Panc1 (cell line): ENCODE measurements around the gene KCNT1. TPM values are rescaled to one million over a fixed set of nuclear protein-coding genes. Genes with fewer than 3 reads are reported as not detected.

Experiments used
- ATAC-seq: fragments of 200-7000 bp; cut with Tn5 transposase; 2 replicates; pipeline ENCODE4 v1.9.1; 2020; ENCODE audit warnings: mild to moderate bottlenecking, moderate library complexity
- BruUV-seq: library from RNA; stranded (reverse); fragments of 400-500 nt; replicated peaks from 2 replicates; lab custom pipeline; 2021; lab: Mats Ljungman, UMichigan
- CTCF ChIA-PET: fragments of 300-600 bp; sonication (Branson Sonifier 250); formaldehyde crosslinking; loops from one replicate; lab custom pipeline; 2022; ENCODE audit warnings: antibody characterized with exemption; lab: Charles Lee
- POLR2A ChIA-PET: fragments of 300-600 bp; sonication (Branson Sonifier 250); formaldehyde crosslinking; loops from one replicate; lab custom pipeline; 2022; ENCODE audit warnings: antibody characterized with exemption; lab: Charles Lee
- DNase-seq: peaks from one replicate; pipeline ENCODE4 v3.0.0-alpha.2; 2010; ENCODE audit warnings: low read depth, low spot score
- H3K27ac ChIP-seq: 2 replicates; pipeline ENCODE4 v1.5.1; 2011; ENCODE audit warnings: mild to moderate bottlenecking, low read length, inconsistent platforms
- H3K27me3 ChIP-seq: fragments of 200-500 bp; sonication (Bioruptor generic); 2 replicates; pipeline ENCODE4 v1.6.0; 2014; ENCODE audit warnings: low read length, inconsistent platforms; ENCODE audit not compliant: control insufficient read depth, insufficient read depth
- H3K36me3 ChIP-seq: fragments of 200-500 bp; sonication (Bioruptor generic); 2 replicates; pipeline ENCODE4 v1.5.1; 2014; ENCODE audit warnings: inconsistent platforms, mild to moderate bottlenecking, low read length, moderate library complexity; ENCODE audit not compliant: control insufficient read depth, insufficient read depth
- H3K4me1 ChIP-seq: 2 replicates; pipeline ENCODE4 v1.5.1; 2011; ENCODE audit warnings: inconsistent platforms, mild to moderate bottlenecking, low read length, moderate library complexity; ENCODE audit not compliant: control insufficient read depth, insufficient read depth
- H3K4me3 ChIP-seq, 2 experiments: 2 replicates each; pipeline ENCODE4 v1.5.1; 2011 to 2012; ENCODE audit warnings: low read depth in 2 of 2, low read length in 2 of 2, mild to moderate bottlenecking in 2 of 2, inconsistent platforms in 1 of 2, moderate library complexity in 1 of 2
- H3K9me3 ChIP-seq: fragments of 200-500 bp; sonication (Bioruptor generic); 2 replicates; pipeline ENCODE4 v1.5.1; 2014; ENCODE audit warnings: low read depth, mild to moderate bottlenecking, inconsistent platforms, low read length, moderate library complexity; ENCODE audit not compliant: control insufficient read depth, insufficient read depth
- CTCF ChIP-seq: fragments of 450-650 bp; IDR thresholded peaks from 2 replicates; pipeline ENCODE4 v1.5.1; 2017; ENCODE audit warnings: mild to moderate bottlenecking
- POLR2AphosphoS5 ChIP-seq: IDR thresholded peaks from 2 replicates; pipeline ENCODE4 v1.6.1; 2012; ENCODE audit warnings: mild to moderate bottlenecking, low read depth, low read length, moderate library complexity
- SIN3A ChIP-seq: IDR thresholded peaks from 2 replicates; pipeline ENCODE4 v1.6.1; 2012; ENCODE audit warnings: low read depth, mild to moderate bottlenecking, low read length, moderate library complexity, borderline replicate concordance; ENCODE audit not compliant: insufficient read depth
- TCF7L2 ChIP-seq: IDR thresholded peaks from 2 replicates; pipeline ENCODE4 v1.6.1; 2011; ENCODE audit warnings: mild to moderate bottlenecking, low read depth, low read length, inconsistent platforms
- in situ Hi-C: cut with HindIII; loops from 2 replicates; pipeline ENCODE4 v1.10.0; 2016; ENCODE audit warnings: low sequenced_read_pairs, low pct_unique_long_range_greater_than_20kb
- intact Hi-C: fragments of 100-400 bp; cut with micrococcal nuclease; formaldehyde crosslinking; loops from one replicate; pipeline ENCODE4 v1.10.0; 2022; ENCODE audit not compliant: unreplicated experiment
- total RNA-seq: library from RNA; stranded (reverse); gene quantifications from one replicate; pipeline ENCODE4 v1.2.1, GENCODE V29; 2021; ENCODE audit not compliant: unreplicated experiment
- TF ChIP-seq, protein P1 (sequence below), 2 experiments: IDR thresholded peaks; 2 replicates each; pipeline ENCODE4 v1.6.1; 2011 to 2012; ENCODE audit warnings: low read depth in 2 of 2, control low read depth in 1 of 2, low read length in 1 of 2, mild to moderate bottlenecking in 1 of 2, moderate library complexity in 1 of 2; ENCODE audit not compliant: insufficient read depth in 1 of 2

The KCNT1 gene
- total RNA-seq, 1 experiment from 2014 or later = not detected

GRCh38 chr9:135772702-135773493 is 70.9 kb downstream of the KCNT1 start:
- POLR2A ChIA-PET = no interaction called here
- H3K27ac ChIP-seq = no peak overlapping the region
- ATAC-seq (no peak), DNase-seq (no peak)
- TF ChIP-seq POLR2AphosphoS5 (no peak), CTCF (no peak), TCF7L2 (no peak), SIN3A (no peak)
- TF ChIP-seq, protein P1, sequence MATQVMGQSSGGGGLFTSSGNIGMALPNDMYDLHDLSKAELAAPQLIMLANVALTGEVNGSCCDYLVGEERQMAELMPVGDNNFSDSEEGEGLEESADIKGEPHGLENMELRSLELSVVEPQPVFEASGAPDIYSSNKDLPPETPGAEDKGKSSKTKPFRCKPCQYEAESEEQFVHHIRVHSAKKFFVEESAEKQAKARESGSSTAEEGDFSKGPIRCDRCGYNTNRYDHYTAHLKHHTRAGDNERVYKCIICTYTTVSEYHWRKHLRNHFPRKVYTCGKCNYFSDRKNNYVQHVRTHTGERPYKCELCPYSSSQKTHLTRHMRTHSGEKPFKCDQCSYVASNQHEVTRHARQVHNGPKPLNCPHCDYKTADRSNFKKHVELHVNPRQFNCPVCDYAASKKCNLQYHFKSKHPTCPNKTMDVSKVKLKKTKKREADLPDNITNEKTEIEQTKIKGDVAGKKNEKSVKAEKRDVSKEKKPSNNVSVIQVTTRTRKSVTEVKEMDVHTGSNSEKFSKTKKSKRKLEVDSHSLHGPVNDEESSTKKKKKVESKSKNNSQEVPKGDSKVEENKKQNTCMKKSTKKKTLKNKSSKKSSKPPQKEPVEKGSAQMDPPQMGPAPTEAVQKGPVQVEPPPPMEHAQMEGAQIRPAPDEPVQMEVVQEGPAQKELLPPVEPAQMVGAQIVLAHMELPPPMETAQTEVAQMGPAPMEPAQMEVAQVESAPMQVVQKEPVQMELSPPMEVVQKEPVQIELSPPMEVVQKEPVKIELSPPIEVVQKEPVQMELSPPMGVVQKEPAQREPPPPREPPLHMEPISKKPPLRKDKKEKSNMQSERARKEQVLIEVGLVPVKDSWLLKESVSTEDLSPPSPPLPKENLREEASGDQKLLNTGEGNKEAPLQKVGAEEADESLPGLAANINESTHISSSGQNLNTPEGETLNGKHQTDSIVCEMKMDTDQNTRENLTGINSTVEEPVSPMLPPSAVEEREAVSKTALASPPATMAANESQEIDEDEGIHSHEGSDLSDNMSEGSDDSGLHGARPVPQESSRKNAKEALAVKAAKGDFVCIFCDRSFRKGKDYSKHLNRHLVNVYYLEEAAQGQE (IDR thresholded peaks at IDR 0.05; ENCODE audit: insufficient read depth in 1 of 2, low read depth in 2 of 2, low read length in 1 of 2) = no peak
- H3K4me3 ChIP-seq = no peak overlapping the region
- no TSS peak for BruUV-seq
- H3K4me1 ChIP-seq = no peaks in the 10 kb centered on the region
- CTCF ChIA-PET = no interaction called here
- in situ Hi-C loops = no loop called here
- no peaks in the 10 kb centered on the region for H3K9me3 ChIP-seq
- intact Hi-C loops = no loop called here
- no peaks in the 10 kb centered on the region for H3K27me3 ChIP-seq
- H3K36me3 ChIP-seq = no peaks in the 10 kb centered on the region

- DNase-seq (no peak), ATAC-seq (no peak)
- TF ChIP-seq TCF7L2 = no peak
- no peak for TF ChIP-seq POLR2AphosphoS5
- TF ChIP-seq CTCF = no peak
- TF ChIP-seq, protein P1 (IDR thresholded peaks at IDR 0.05; ENCODE audit: insufficient read depth in 1 of 2, low read depth in 2 of 2, low read length in 1 of 2) = no peak
- TF ChIP-seq SIN3A = no peak
- ChIA-PET POLR2A (no interaction called here), CTCF (no interaction called here)
- Histone ChIP-seq H3K4me3 (no peak overlapping the region), H3K9me3 (no peaks in the 10 kb centered on the region), H3K36me3 (no peaks in the 10 kb centered on the region), H3K4me1 (no peaks in the 10 kb centered on the region), H3K27me3 (no peaks in the 10 kb centered on the region), H3K27ac (no peak overlapping the region)
- BruUV-seq = no TSS peak
- in situ Hi-C loops = no loop called here
- intact Hi-C loops = no loop called here
These were observed 71.7 kb downstream of the KCNT1 start for GRCh38 chr9:135773530-135774238.
